Activated CD4-positive, alpha-beta T cell treated with anti-CD3 and anti-CD28 coated beads for 36 hours (primary cell): ENCODE results near the gene TMPRSS3. TPM values are rescaled to one million over a fixed set of nuclear protein-coding genes. Genes with fewer than 3 reads are reported as not detected.

Source experiments
- ATAC-seq: fragments of 200-7000 bp; cut with Tn5 transposase; one replicate; pipeline ENCODE4 v1.10.0; 2021; ENCODE audit warnings: mild to moderate bottlenecking, moderate library complexity
- CTCF ChIA-PET: fragments of 350-600 bp; sonication (Branson Sonifier 250); formaldehyde crosslinking; loops from one replicate; lab custom pipeline; 2021; ENCODE audit warnings: antibody characterized with exemption; lab: Charles Lee
- POLR2A ChIA-PET: fragments of 350-600 bp; sonication (Branson Sonifier 250); formaldehyde crosslinking; loops from one replicate; lab custom pipeline; 2021; ENCODE audit warnings: antibody characterized with exemption, inconsistent platforms; lab: Charles Lee
- DNase-seq: peaks from one replicate; pipeline ENCODE4 v3.0.0-alpha.2; 2020
- H3K27ac Mint-ChIP-seq: one replicate; pipeline ENCODE4 v1.8.0; 2021; ENCODE audit warnings: mixed read lengths
- H3K27me3 Mint-ChIP-seq: one replicate; pipeline ENCODE4 v1.8.0; 2021; ENCODE audit warnings: mixed read lengths
- H3K36me3 Mint-ChIP-seq: one replicate; pipeline ENCODE4 v1.8.0; 2021; ENCODE audit warnings: low read depth, mixed read lengths
- H3K4me1 Mint-ChIP-seq: one replicate; pipeline ENCODE4 v1.8.0; 2021; ENCODE audit warnings: mixed read lengths
- H3K4me3 Mint-ChIP-seq: one replicate; pipeline ENCODE4 v1.8.0; 2021; ENCODE audit warnings: mild to moderate bottlenecking, moderate library complexity, mixed read lengths
- H3K9me3 Mint-ChIP-seq: one replicate; pipeline ENCODE4 v1.8.0; 2021; ENCODE audit warnings: low read depth, mixed read lengths
- intact Hi-C, 2 experiments: fragments of 100-400 bp; cut with DNase I in 1 of 2; cut with micrococcal nuclease in 1 of 2; formaldehyde crosslinking; loops; one replicate each; pipeline versions ENCODE4 v1.14.2 to v1.15.1; 2022 to 2024; cut with DNase I, micrococcal nuclease
- total RNA-seq, 2 experiments: library from RNA; stranded (reverse); gene quantifications; one replicate each; pipeline ENCODE4 v1.2.3, GENCODE V29; 2021

TMPRSS3 gene
- total RNA-seq, 2 experiments from 2014 or later = 99.1 to 113 TPM

- intact Hi-C loops = loop anchor here in 1 of 2 experiments (5.0 kb wide), 1 partner anchor 37 kb away; no protein-coding TSS in a partner anchor
- no peaks in the 10 kb centered on the region for H3K9me3 Mint-ChIP-seq
- H3K4me3 Mint-ChIP-seq = no peak overlapping the region
- POLR2A ChIA-PET = no interaction called here
- no peaks in the 10 kb centered on the region for H3K27me3 Mint-ChIP-seq
- DNase-seq (no peak), ATAC-seq (no peak)
- CTCF ChIA-PET = interaction anchor here (0.7 to 0.9 kb wide), 2 partner anchors 10 to 94 kb away, joined by 3 to 4 read pairs; no protein-coding TSS in a partner anchor
- H3K27ac Mint-ChIP-seq = peak overlapping the region; percentile 53
- H3K4me1 Mint-ChIP-seq = peaks cover 90% of the 10 kb centered on the region
- peaks cover 89% of the 10 kb centered on the region for H3K36me3 Mint-ChIP-seq
These were observed 5.2 kb downstream of the TMPRSS3 start for GRCh38 chr21:42390696-42391095.

- Mint-ChIP-seq H3K27ac (no peak overlapping the region), H3K9me3 (no peaks in the 10 kb centered on the region), H3K4me3 (no peak overlapping the region), H3K36me3 (peaks cover 91% of the 10 kb centered on the region), H3K27me3 (no peaks in the 10 kb centered on the region), H3K4me1 (peaks cover 92% of the 10 kb centered on the region)
- intact Hi-C loops = loop anchor here in 1 of 2 experiments (5.0 kb wide), 1 partner anchor 37 kb away; no protein-coding TSS in a partner anchor
- CTCF ChIA-PET = interaction anchor here (0.7 to 0.9 kb wide), 2 partner anchors 10 to 94 kb away, joined by 3 to 4 read pairs; no protein-coding TSS in a partner anchor
- DNase-seq (no peak), ATAC-seq (no peak)
- POLR2A ChIA-PET = no interaction called here
These were observed 5.7 kb downstream of the TMPRSS3 start for GRCh38 chr21:42390193-42390592.

- H3K36me3 Mint-ChIP-seq = peaks cover 90% of the 10 kb centered on the region
These were observed 6.4 kb downstream of the TMPRSS3 start for GRCh38 chr21:42389449-42389835.

GRCh38 chr21:42388740-42389448, 7.0 kb downstream of the TMPRSS3 start:
- H3K4me3 Mint-ChIP-seq = no peak overlapping the region
- ChIA-PET POLR2A (no interaction called here), CTCF (interaction anchor here (0.5 to 1.7 kb wide), 3 partner anchors 11 to 202 kb away, joined by 3 to 8 read pairs (median 3); no protein-coding TSS in a partner anchor)
- intact Hi-C loops = no loop called here
- no peak overlapping the region for H3K27ac Mint-ChIP-seq
- ATAC-seq = no peak
- H3K27me3 Mint-ChIP-seq = no peaks in the 10 kb centered on the region
- H3K4me1 Mint-ChIP-seq = peaks cover 86% of the 10 kb centered on the region
- DNase-seq = no peak
- H3K36me3 Mint-ChIP-seq = peaks cover 94% of the 10 kb centered on the region
- no peaks in the 10 kb centered on the region for H3K9me3 Mint-ChIP-seq

More at GRCh38 chr21:42389449-42389835, 6.4 kb downstream of the TMPRSS3 start:
- H3K27ac Mint-ChIP-seq = no peak overlapping the region
- ATAC-seq (no peak), DNase-seq (no peak)
- H3K4me3 Mint-ChIP-seq = no peak overlapping the region
- intact Hi-C loops = no loop called here
- CTCF ChIA-PET = no interaction called here
- POLR2A ChIA-PET = no interaction called here
- H3K4me1 Mint-ChIP-seq = peaks cover 90% of the 10 kb centered on the region
- no peaks in the 10 kb centered on the region for H3K9me3 Mint-ChIP-seq
- H3K27me3 Mint-ChIP-seq = no peaks in the 10 kb centered on the region

GRCh38 chr21:42387843-42388340, 8.0 kb downstream of the TMPRSS3 start:
- peaks cover 97% of the 10 kb centered on the region for H3K36me3 Mint-ChIP-seq
- ChIA-PET POLR2A (no interaction called here), CTCF (interaction anchor here (0.8 to 1.7 kb wide), 3 partner anchors 10 to 26 kb away, joined by 3 to 8 read pairs (median 4); no protein-coding TSS in a partner anchor)
- intact Hi-C loops = no loop called here
- H3K4me3 Mint-ChIP-seq = no peak overlapping the region
- no peak for DNase-seq
- peaks cover 76% of the 10 kb centered on the region for H3K4me1 Mint-ChIP-seq
- peak overlapping the region; percentile 66 for H3K27ac Mint-ChIP-seq
- no peak for ATAC-seq
- no peaks in the 10 kb centered on the region for H3K9me3 Mint-ChIP-seq
- H3K27me3 Mint-ChIP-seq = no peaks in the 10 kb centered on the region

- intact Hi-C loops = no loop called here
- Mint-ChIP-seq H3K36me3 (peaks cover 97% of the 10 kb centered on the region), H3K4me3 (no peak overlapping the region), H3K27ac (peak overlapping the region; percentile 23), H3K27me3 (no peaks in the 10 kb centered on the region), H3K9me3 (no peaks in the 10 kb centered on the region), H3K4me1 (peaks cover 68% of the 10 kb centered on the region)
- no peak for ATAC-seq
- ChIA-PET POLR2A (no interaction called here), CTCF (interaction anchor here (1.0 to 1.7 kb wide), 2 partner anchors 9 to 26 kb away, joined by 4 to 8 read pairs; no protein-coding TSS in a partner anchor)
- no peak for DNase-seq
These were observed 8.7 kb downstream of the TMPRSS3 start for GRCh38 chr21:42387164-42387563.

GRCh38 chr21:42386034-42386591, 9.7 kb downstream of the TMPRSS3 start:
- no peak for ATAC-seq
- Mint-ChIP-seq H3K27me3 (no peaks in the 10 kb centered on the region), H3K9me3 (no peaks in the 10 kb centered on the region), H3K36me3 (peaks cover 97% of the 10 kb centered on the region), H3K4me1 (peaks cover 59% of the 10 kb centered on the region), H3K4me3 (no peak overlapping the region), H3K27ac (peak overlapping the region; percentile 34)
- DNase-seq = no peak
- intact Hi-C loops = no loop called here
- ChIA-PET CTCF (interaction anchor here (0.7 to 0.8 kb wide), 2 partner anchors 61 to 142 kb away, joined by 3 read pairs; no protein-coding TSS in a partner anchor), POLR2A (interaction anchor here (0.7 kb wide), 1 partner anchor 35 kb away, joined by 3 read pairs; no protein-coding TSS in a partner anchor)

- Mint-ChIP-seq H3K9me3 (no peaks in the 10 kb centered on the region), H3K36me3 (peaks cover 97% of the 10 kb centered on the region), H3K27me3 (no peaks in the 10 kb centered on the region), H3K4me1 (peaks cover 54% of the 10 kb centered on the region), H3K27ac (peak overlapping the region; percentile 34), H3K4me3 (no peak overlapping the region)
- ATAC-seq (no peak), DNase-seq (no peak)
- CTCF ChIA-PET = interaction anchor here (0.7 to 0.8 kb wide), 2 partner anchors 61 to 142 kb away, joined by 3 read pairs; no protein-coding TSS in a partner anchor
- POLR2A ChIA-PET = interaction anchor here (0.7 kb wide), 1 partner anchor 35 kb away, joined by 3 read pairs; no protein-coding TSS in a partner anchor
- intact Hi-C loops = no loop called here
These were observed 10.2 kb downstream of the TMPRSS3 start for GRCh38 chr21:42385619-42386018.

- H3K36me3 Mint-ChIP-seq = peaks cover 97% of the 10 kb centered on the region
- peaks cover 47% of the 10 kb centered on the region for H3K4me1 Mint-ChIP-seq
- H3K4me3 Mint-ChIP-seq = no peak overlapping the region
- no peak for ATAC-seq
- DNase-seq = no peak
- H3K9me3 Mint-ChIP-seq = no peaks in the 10 kb centered on the region
- ChIA-PET CTCF (interaction anchor here (0.6 to 1.0 kb wide), 3 partner anchors 38 to 458 kb away, joined by 3 read pairs; no protein-coding TSS in a partner anchor), POLR2A (no interaction called here)
- no peaks in the 10 kb centered on the region for H3K27me3 Mint-ChIP-seq
- intact Hi-C loops = no loop called here
- peak overlapping the region; percentile 61 for H3K27ac Mint-ChIP-seq
These were observed 10.9 kb downstream of the TMPRSS3 start for GRCh38 chr21:42384989-42385388.

GRCh38 chr21:42384156-42384945, 11.5 kb downstream of the TMPRSS3 start:
- CTCF ChIA-PET = interaction anchor here (0.7 to 1.0 kb wide), 3 partner anchors 10 to 50 kb away, joined by 3 read pairs; no protein-coding TSS in a partner anchor
- peak overlapping the region; percentile 19 for H3K27ac Mint-ChIP-seq
- no peak overlapping the region for H3K4me3 Mint-ChIP-seq
- H3K4me1 Mint-ChIP-seq = peaks cover 41% of the 10 kb centered on the region
- POLR2A ChIA-PET = interaction anchor here (0.6 kb wide), 1 partner anchor 17 kb away, joined by 5 read pairs; no protein-coding TSS in a partner anchor
- peaks cover 94% of the 10 kb centered on the region for H3K36me3 Mint-ChIP-seq
- no peaks in the 10 kb centered on the region for H3K27me3 Mint-ChIP-seq
- no peaks in the 10 kb centered on the region for H3K9me3 Mint-ChIP-seq
- intact Hi-C loops = no loop called here
- DNase-seq = no peak
- no peak for ATAC-seq
